Hepatocyte (in vitro differentiated cells): ENCODE results near the gene PKN1.

Source experiments
- EZH2 ChIP-seq: fragments of 200-600 bp; sonication (generic); IDR thresholded peaks from 2 replicates; pipeline ENCODE4 v1.6.1; 2016; ENCODE audit warnings: antibody characterized with exemption, mild to moderate bottlenecking, borderline replicate concordance
- EZH2phosphoT487 ChIP-seq: fragments of 200-600 bp; sonication (generic); IDR thresholded peaks from one replicate; pipeline ENCODE4 v1.6.1; 2018; ENCODE audit warnings: antibody characterized with exemption, mild to moderate bottlenecking, low read depth, moderate library complexity; ENCODE audit not compliant: unreplicated experiment, severe bottlenecking
- TF ChIP-seq, protein P1 (sequence below): fragments of 200-600 bp; sonication (generic); IDR thresholded peaks from 2 replicates; pipeline ENCODE4 v1.5.1; 2016; ENCODE audit warnings: antibody characterized with exemption, mild to moderate bottlenecking; ENCODE audit not compliant: poor library complexity

GRCh38 chr19:14406645-14407401 is 26.3 kb upstream of the PKN1 start:
- TF ChIP-seq, protein P1, sequence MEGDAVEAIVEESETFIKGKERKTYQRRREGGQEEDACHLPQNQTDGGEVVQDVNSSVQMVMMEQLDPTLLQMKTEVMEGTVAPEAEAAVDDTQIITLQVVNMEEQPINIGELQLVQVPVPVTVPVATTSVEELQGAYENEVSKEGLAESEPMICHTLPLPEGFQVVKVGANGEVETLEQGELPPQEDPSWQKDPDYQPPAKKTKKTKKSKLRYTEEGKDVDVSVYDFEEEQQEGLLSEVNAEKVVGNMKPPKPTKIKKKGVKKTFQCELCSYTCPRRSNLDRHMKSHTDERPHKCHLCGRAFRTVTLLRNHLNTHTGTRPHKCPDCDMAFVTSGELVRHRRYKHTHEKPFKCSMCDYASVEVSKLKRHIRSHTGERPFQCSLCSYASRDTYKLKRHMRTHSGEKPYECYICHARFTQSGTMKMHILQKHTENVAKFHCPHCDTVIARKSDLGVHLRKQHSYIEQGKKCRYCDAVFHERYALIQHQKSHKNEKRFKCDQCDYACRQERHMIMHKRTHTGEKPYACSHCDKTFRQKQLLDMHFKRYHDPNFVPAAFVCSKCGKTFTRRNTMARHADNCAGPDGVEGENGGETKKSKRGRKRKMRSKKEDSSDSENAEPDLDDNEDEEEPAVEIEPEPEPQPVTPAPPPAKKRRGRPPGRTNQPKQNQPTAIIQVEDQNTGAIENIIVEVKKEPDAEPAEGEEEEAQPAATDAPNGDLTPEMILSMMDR = no peak
- TF ChIP-seq EZH2phosphoT487 = no peak
- TF ChIP-seq EZH2 = no peak
